Central memory CD8-positive, alpha-beta T cell (primary cell): ENCODE measurements around the gene AFF2.

Source experiments
- ATAC-seq: fragments of 150-1000 bp; cut with Tn5 transposase; replicated peaks from 2 replicates; pipeline ENCODE4 v1.10.0; 2022; ENCODE audit warnings: mild to moderate bottlenecking, moderate FRiP score, moderate number of reproducible peaks; ENCODE audit not compliant: poor library complexity, severe bottlenecking; ENCODE audit errors: extremely low read depth
- DNase-seq, 2 donors: peaks; one replicate each; pipeline ENCODE4 v3.0.0; 2021; ENCODE audit warnings: low spot score in 2 of 2
- H3K27ac Mint-ChIP-seq: one replicate; pipeline ENCODE4 v1.8.0; 2022; ENCODE audit warnings: low read depth, mild to moderate bottlenecking, moderate library complexity, mixed read lengths
- H3K27me3 Mint-ChIP-seq: one replicate; pipeline ENCODE4 v1.8.0; 2022; ENCODE audit warnings: mixed read lengths
- H3K36me3 Mint-ChIP-seq: one replicate; pipeline ENCODE4 v1.8.0; 2022; ENCODE audit warnings: mild to moderate bottlenecking, moderate library complexity, mixed read lengths; ENCODE audit not compliant: insufficient read depth
- H3K4me1 Mint-ChIP-seq: one replicate; pipeline ENCODE4 v1.8.0; 2022; ENCODE audit warnings: mixed read lengths
- H3K4me3 Mint-ChIP-seq: one replicate; pipeline ENCODE4 v1.8.0; 2022; ENCODE audit warnings: mild to moderate bottlenecking, moderate library complexity, mixed read lengths
- H3K9me3 Mint-ChIP-seq: one replicate; pipeline ENCODE4 v1.8.0; 2022; ENCODE audit warnings: mixed read lengths

Gene AFF2

DNA sequence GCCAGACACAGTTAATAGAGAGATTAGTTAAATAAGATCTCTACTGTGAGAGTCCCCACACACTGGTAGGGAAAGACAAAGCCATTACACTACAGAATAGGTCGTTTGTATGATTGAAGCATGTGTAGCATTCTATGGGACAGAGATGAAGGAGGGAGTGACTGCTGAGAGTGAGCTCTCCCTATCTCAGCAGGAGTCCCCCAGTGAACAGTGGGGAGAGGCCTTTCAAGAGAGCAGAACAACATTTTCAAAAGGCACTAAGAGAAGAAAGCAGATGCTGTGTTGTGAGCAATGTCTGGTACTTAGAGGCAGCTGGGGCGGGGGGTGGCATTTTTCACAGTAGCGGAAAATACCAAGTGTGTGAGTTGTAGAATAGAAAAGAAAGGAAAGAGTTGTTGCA lies 413.6 kb downstream of the AFF2 start:
- no peaks in the 10 kb centered on the region for H3K9me3 Mint-ChIP-seq
- no peak for ATAC-seq
- H3K4me3 Mint-ChIP-seq: no peak overlapping the region
- H3K27ac Mint-ChIP-seq: no peak overlapping the region
- no peaks in the 10 kb centered on the region for H3K36me3 Mint-ChIP-seq
- DNase-seq: no peak
- H3K4me1 Mint-ChIP-seq: no peaks in the 10 kb centered on the region
- no peaks in the 10 kb centered on the region for H3K27me3 Mint-ChIP-seq

DNA sequence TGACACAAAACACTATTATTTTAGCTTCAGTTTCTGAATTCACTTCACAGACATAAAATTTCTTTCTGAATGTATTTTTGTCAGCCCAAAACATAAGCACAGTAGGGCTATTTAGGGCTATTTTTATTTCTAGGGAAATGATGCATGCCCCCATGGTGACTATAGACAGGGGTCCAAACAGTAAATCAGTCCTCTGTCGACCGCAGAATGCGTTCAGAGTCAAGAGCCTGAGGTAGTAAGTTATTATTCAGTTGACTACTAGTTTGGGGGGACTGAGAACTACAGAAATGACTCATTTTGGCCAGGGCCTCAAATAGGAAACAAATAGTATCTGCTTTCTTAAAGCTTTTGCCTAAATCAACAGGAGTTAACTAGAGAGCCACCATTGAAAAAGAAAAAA lies 414.4 kb downstream of the AFF2 start:
- Mint-ChIP-seq H3K4me3 (no peak overlapping the region), H3K9me3 (no peaks in the 10 kb centered on the region), H3K27me3 (no peaks in the 10 kb centered on the region), H3K27ac (no peak overlapping the region), H3K36me3 (no peaks in the 10 kb centered on the region), H3K4me1 (no peaks in the 10 kb centered on the region)
- DNase-seq (no peak), ATAC-seq (no peak)

DNA sequence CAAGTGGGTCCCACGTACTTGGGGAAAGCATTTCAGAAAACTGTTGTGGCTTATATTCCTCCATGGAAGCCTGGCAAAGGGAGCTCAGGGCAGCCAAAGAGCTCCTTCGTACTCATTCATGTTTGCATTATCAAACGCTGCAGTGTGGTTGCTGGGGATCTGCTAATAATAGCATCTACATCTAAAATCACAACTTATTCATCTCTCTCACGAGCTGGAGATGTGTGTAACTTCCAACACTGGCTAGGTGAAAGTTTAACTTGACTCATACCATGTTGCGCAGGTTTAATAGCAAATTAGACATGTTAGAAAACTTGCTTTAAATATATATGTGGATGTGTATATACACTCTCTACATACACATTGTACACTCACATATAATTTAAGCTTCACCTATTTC lies 415.1 kb downstream of the AFF2 start:
- no peak for ATAC-seq
- H3K4me1 Mint-ChIP-seq: no peaks in the 10 kb centered on the region
- H3K27me3 Mint-ChIP-seq: no peaks in the 10 kb centered on the region
- no peaks in the 10 kb centered on the region for H3K9me3 Mint-ChIP-seq
- DNase-seq: no peak
- no peak overlapping the region for H3K27ac Mint-ChIP-seq
- H3K36me3 Mint-ChIP-seq: no peaks in the 10 kb centered on the region
- H3K4me3 Mint-ChIP-seq: no peak overlapping the region

DNA sequence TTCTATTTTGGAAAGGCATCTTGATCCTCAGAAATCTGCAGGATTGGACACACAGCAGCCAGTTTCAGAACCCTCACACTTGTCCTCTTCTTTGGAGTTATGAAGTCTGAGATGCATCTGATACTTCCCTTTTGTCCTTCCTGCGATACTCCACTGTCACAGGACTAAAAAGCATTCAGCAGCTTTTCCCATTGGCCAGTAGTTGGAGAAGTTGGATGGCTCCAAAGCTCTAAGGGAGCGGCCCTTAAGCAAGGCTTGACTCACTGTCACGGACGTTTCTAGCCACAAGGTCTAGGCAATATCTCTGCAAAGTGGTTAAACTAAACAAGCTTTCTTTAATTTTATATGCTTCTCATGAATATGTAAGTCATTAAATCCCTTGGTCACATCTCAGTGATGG lies 417.0 kb downstream of the AFF2 start:
- no peak overlapping the region for H3K27ac Mint-ChIP-seq
- no peak for DNase-seq
- no peak overlapping the region for H3K4me3 Mint-ChIP-seq
- no peaks in the 10 kb centered on the region for H3K27me3 Mint-ChIP-seq
- no peaks in the 10 kb centered on the region for H3K4me1 Mint-ChIP-seq
- ATAC-seq: no peak
- no peaks in the 10 kb centered on the region for H3K36me3 Mint-ChIP-seq
- no peaks in the 10 kb centered on the region for H3K9me3 Mint-ChIP-seq

DNA sequence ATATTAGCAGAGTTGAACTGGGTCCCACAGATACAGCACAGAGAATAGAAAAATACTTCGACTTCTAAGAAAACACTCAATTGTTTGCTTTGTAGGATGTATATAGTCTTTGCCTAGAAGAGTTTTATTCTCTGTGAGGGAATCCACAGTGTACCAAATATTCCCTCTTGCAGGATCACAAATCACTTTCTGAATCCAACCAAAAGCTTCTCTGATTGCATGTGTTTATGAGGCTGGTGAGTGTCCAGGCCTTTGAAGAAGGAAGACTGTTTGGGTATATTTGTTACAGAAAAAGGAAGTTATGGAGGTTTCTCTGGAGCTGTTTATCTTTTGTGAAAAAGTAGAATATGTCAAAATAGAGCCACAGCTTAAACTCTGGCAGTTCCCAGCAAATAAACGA lies 423.2 kb downstream of the AFF2 start:
- H3K27ac Mint-ChIP-seq: no peak overlapping the region
- ATAC-seq (no peak), DNase-seq (no peak)
- no peaks in the 10 kb centered on the region for H3K9me3 Mint-ChIP-seq
- no peaks in the 10 kb centered on the region for H3K36me3 Mint-ChIP-seq
- no peaks in the 10 kb centered on the region for H3K4me1 Mint-ChIP-seq
- H3K27me3 Mint-ChIP-seq: no peaks in the 10 kb centered on the region
- H3K4me3 Mint-ChIP-seq: no peak overlapping the region

DNA sequence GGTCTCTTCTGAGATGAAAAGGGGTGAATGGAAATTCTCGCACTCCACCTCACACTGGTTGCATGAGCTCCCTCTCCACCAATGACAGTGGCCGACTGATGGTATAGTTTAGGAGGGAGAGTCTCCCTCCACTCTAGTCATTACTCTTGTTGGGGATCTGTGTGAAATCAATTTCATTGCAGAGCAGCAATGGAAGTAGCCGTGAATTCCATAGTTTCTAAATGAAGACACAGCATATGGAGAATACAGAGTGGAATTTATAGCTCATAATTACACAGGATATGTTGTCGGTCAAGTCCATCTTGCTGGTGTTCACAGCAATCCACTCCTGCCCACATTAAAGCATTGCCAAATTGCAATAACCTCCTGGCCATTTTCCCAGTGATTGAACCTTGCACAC lies 426.0 kb downstream of the AFF2 start:
- ATAC-seq: no peak
- Mint-ChIP-seq H3K4me1 (no peaks in the 10 kb centered on the region), H3K4me3 (no peak overlapping the region), H3K27me3 (no peaks in the 10 kb centered on the region), H3K36me3 (no peaks in the 10 kb centered on the region), H3K9me3 (no peaks in the 10 kb centered on the region), H3K27ac (no peak overlapping the region)
- DNase-seq: no peak

DNA sequence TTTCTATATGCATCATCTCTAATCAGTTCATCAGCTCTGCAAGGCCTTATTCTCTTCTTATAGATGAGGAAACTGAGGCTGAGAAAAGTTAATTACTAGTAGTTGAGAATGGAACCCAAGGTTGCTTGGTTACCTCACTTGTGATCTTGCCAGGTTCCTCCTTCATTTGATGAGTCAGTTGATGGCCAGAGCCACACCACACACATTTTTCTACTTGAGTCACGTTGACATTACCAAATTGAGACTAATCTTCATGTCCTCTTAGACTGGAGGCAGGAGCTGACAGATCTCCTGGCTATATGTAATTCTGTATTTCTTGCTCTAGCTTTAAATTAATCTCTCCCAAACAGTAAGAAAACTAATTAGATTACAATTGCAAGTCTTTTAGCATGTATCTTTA lies 428.4 kb downstream of the AFF2 start:
- H3K4me3 Mint-ChIP-seq: no peak overlapping the region
- H3K36me3 Mint-ChIP-seq: no peaks in the 10 kb centered on the region
- no peak overlapping the region for H3K27ac Mint-ChIP-seq
- H3K9me3 Mint-ChIP-seq: no peaks in the 10 kb centered on the region
- ATAC-seq: no peak
- no peak for DNase-seq
- H3K4me1 Mint-ChIP-seq: no peaks in the 10 kb centered on the region
- H3K27me3 Mint-ChIP-seq: no peaks in the 10 kb centered on the region

DNA sequence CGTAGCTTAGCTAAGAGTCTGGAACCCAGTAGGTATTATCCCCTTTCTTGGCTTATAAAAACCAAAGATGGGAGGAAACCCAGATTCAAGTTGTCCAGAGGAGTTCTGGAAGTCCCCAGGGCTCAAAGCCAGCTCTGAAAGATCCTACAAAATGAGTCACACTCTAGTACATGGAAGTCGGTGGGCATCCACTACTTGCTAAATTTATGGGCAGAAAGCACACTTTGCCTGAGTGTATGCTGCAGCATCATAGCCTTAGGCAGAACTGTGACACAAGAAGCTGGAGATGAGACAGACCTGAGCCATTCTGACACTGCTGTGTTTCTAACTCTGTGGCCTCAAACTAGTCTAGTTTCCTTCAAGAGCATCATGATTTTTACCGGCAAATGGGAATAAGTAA lies 429.3 kb downstream of the AFF2 start:
- Mint-ChIP-seq H3K36me3 (no peaks in the 10 kb centered on the region), H3K4me3 (no peak overlapping the region), H3K9me3 (no peaks in the 10 kb centered on the region), H3K27ac (no peak overlapping the region), H3K27me3 (no peaks in the 10 kb centered on the region), H3K4me1 (no peaks in the 10 kb centered on the region)
- ATAC-seq (no peak), DNase-seq (no peak)

DNA sequence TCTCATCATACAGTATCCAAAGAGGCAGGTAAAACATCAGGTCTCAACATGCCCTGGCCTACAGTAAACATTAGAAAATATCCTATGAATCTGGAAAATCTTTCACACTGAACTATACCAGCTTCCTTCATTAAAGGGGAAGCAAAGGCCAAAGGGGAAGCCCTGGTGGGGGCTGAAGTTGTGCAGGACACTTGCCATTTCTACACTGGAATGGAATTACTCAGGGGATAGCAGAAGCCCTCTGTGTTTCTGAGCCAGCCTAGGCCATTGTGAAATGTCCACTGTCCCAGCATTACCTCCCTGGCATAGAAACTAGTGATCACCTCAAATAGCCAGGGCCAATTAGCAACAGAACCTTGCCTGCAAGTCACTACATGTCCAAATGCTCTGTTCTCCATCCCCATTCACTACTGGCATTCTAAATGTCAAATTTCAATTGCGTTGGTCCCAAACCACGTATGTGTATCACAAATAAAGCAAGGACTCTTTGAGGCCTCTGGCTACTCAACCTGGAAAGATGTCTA lies 429.9 kb downstream of the AFF2 start:
- Mint-ChIP-seq H3K27me3 (no peaks in the 10 kb centered on the region), H3K4me1 (no peaks in the 10 kb centered on the region), H3K27ac (no peak overlapping the region), H3K36me3 (no peaks in the 10 kb centered on the region), H3K4me3 (no peak overlapping the region), H3K9me3 (no peaks in the 10 kb centered on the region)
- DNase-seq (no peak), ATAC-seq (no peak)

DNA sequence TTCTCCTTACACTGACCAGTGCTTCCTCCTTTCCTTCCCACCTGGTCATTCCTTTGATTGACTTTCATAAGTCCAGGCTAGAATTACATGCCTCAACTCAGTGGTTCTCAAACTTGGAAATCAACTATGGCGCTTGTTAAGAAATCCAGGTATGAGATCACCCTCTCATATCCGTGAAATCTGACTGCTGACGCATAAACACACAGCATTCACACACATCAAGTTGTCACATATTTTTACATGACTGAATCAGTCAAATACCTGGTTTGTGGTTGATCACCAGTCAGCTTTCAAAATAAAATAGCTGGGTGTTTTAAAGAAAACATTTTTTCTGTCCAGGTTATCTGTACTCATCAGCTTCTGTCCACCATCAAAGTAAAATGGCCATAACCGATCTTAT lies 433.5 kb downstream of the AFF2 start:
- Mint-ChIP-seq H3K4me3 (no peak overlapping the region), H3K4me1 (no peaks in the 10 kb centered on the region)

DNA sequence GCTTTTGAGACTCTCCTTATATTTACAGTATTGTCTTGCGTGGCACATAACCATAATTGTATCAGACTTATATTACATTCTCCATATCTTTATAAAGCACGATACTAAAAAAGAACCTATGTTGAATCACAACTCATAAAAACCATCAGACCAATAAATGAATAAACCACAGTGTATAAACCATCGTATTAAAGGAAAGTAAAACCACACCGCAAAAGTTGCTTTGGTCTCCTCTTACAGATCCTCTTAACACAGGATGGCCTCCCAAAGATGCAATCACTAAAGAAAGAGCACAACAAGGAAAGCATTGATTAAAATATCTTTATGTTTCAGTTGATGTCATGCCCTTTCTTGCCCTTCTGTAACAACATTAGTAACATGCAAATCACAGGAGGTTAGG lies 437.9 kb downstream of the AFF2 start:
- DNase-seq: no peak
- Mint-ChIP-seq H3K27ac (no peak overlapping the region), H3K9me3 (no peaks in the 10 kb centered on the region), H3K4me1 (no peaks in the 10 kb centered on the region), H3K4me3 (no peak overlapping the region), H3K27me3 (no peaks in the 10 kb centered on the region), H3K36me3 (peaks cover 2% of the 10 kb centered on the region)
- no peak for ATAC-seq

More for the DNA sequence above, 433.5 kb downstream of the AFF2 start:
- ATAC-seq (no peak), DNase-seq (no peak)
- Mint-ChIP-seq H3K9me3 (no peaks in the 10 kb centered on the region), H3K36me3 (peaks cover 2% of the 10 kb centered on the region), H3K27ac (no peak overlapping the region), H3K27me3 (no peaks in the 10 kb centered on the region)

DNA sequence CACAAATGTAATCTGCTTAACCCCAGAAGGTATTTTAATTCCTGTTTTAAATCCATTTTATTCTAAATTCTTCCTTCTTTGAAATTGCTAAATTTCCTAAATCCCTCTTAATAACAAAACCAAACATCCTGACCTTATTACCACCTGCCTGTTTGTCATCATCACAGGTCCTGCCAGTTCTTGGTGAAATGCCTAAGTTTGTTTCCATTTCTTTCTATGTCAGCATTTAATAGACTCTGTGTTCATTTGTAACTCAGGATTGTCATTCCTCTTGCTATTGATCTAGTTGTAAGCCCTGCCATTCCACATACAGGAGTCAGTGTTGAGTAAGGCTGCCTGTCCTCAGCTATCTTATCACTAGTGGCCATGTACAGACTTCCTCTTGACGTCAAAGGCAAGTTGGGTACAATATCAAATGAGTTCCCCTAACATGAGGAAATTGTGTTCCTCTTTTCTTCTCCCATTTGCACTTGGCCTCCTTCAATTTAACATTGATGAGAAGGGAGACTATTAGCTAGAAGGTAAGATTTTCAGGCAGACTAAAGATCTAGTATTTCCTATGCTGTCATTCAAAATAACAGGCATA lies 440.1 kb downstream of the AFF2 start:
- H3K4me3 Mint-ChIP-seq: no peak overlapping the region

DNA sequence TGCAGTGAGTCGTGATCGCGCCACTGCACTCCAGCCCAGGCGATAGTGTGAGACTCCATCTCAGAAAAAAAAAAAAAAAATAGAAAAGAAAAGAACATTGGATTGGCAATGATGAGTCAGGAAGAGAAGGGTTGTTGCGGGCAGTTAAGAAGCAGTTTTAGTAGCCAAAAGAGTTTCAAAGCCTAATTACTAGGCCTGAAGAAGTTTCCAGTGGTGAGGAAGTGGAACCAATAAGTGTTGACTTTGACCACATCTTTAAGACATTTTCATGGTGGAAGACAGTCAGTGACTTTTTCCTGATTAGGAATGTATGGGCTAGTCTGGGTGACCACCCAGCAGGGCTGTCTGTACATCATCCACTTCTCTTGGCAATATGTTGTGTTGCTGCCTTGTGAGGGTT lies 442.3 kb downstream of the AFF2 start:
- no peak overlapping the region for H3K27ac Mint-ChIP-seq
- H3K27me3 Mint-ChIP-seq: no peaks in the 10 kb centered on the region
- no peaks in the 10 kb centered on the region for H3K4me1 Mint-ChIP-seq
- H3K36me3 Mint-ChIP-seq: peaks cover 2% of the 10 kb centered on the region
- no peak overlapping the region for H3K4me3 Mint-ChIP-seq
- no peak for ATAC-seq
- no peaks in the 10 kb centered on the region for H3K9me3 Mint-ChIP-seq
- DNase-seq: no peak

More for the DNA sequence above, 440.1 kb downstream of the AFF2 start:
- no peak for ATAC-seq
- no peaks in the 10 kb centered on the region for H3K4me1 Mint-ChIP-seq
- H3K36me3 Mint-ChIP-seq: peaks cover 2% of the 10 kb centered on the region
- no peak overlapping the region for H3K27ac Mint-ChIP-seq
- H3K9me3 Mint-ChIP-seq: no peaks in the 10 kb centered on the region
- no peak for DNase-seq
- H3K27me3 Mint-ChIP-seq: no peaks in the 10 kb centered on the region
